Measurements from ENCODE around the gene VTN.

DNA sequence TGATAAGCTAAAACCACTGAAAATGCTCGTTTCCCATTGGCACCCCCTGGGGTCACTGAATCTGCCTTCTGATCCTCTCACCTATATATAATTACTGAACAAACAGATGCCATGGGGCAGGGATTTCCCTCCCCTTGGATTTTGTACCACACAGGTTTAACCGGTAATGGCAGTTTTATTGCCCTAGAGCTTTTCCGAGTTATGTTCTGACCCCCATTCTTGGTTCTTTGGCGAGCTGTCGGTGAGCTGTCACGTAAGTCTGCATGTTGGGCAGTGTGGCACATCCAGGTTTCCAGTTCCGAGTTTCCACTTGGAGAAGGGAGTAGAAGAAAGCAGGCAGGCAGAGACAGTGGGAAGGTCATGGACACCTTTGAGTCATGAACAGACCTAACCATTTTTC, 44.0 kb downstream of the VTN start:
- TF ChIP-seq EZH2 (IDR thresholded peaks at IDR 0.05; ENCODE audit: borderline replicate concordance, low read depth, low read length, severe bottlenecking) (no peak), POLR2A (IDR thresholded peaks at IDR 0.05; ENCODE audit: low read depth, low read length) (no peak), MYC (IDR thresholded peaks at IDR 0.05; ENCODE audit: low read depth, low read length) (no peak), JUN (IDR thresholded peaks at IDR 0.05; ENCODE audit: borderline replicate concordance, insufficient read depth, insufficient read length, low read depth) (no peak), POLR2AphosphoS5 (IDR thresholded peaks at IDR 0.05; ENCODE audit: insufficient read depth, low read depth, low read length) (no peak), GATA2 (IDR thresholded peaks at IDR 0.05; ENCODE audit: insufficient read depth, insufficient read length, low read depth, low read length) (no peak)
- TF ChIP-seq, protein P1, sequence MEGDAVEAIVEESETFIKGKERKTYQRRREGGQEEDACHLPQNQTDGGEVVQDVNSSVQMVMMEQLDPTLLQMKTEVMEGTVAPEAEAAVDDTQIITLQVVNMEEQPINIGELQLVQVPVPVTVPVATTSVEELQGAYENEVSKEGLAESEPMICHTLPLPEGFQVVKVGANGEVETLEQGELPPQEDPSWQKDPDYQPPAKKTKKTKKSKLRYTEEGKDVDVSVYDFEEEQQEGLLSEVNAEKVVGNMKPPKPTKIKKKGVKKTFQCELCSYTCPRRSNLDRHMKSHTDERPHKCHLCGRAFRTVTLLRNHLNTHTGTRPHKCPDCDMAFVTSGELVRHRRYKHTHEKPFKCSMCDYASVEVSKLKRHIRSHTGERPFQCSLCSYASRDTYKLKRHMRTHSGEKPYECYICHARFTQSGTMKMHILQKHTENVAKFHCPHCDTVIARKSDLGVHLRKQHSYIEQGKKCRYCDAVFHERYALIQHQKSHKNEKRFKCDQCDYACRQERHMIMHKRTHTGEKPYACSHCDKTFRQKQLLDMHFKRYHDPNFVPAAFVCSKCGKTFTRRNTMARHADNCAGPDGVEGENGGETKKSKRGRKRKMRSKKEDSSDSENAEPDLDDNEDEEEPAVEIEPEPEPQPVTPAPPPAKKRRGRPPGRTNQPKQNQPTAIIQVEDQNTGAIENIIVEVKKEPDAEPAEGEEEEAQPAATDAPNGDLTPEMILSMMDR (IDR thresholded peaks at IDR 0.05; ENCODE audit: extremely low read depth in 1 of 2, insufficient read depth in 1 of 2, low read depth in 1 of 2, low read length in 2 of 2) = no peak
- TF ChIP-seq, protein P2, sequence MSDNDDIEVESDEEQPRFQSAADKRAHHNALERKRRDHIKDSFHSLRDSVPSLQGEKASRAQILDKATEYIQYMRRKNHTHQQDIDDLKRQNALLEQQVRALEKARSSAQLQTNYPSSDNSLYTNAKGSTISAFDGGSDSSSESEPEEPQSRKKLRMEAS (IDR thresholded peaks at IDR 0.05; ENCODE audit: insufficient read depth, insufficient read length) = no peak

Measured in endothelial cell of umbilical vein (primary cell).